SK-MEL-5 (cell line): ENCODE data around the gene CASKIN1. TPM values are rescaled to one million over a fixed set of nuclear protein-coding genes. Genes with fewer than 3 reads are reported as not detected.

Source experiments
- DNase-seq: peaks from one replicate; pipeline ENCODE4 v3.0.0-alpha.2; 2016; ENCODE audit warnings: low read depth, low spot score
- in situ Hi-C: cut with HindIII; loops from 2 replicates; pipeline ENCODE4 v1.10.0; 2016; ENCODE audit warnings: low sequenced_read_pairs, high pct_unique_total_duplicates, low pct_unique_long_range_greater_than_20kb
- total RNA-seq: library from RNA; depleted of rRNA; stranded (reverse); fragments of >200 nt; shearing (Covaris generic); gene quantifications from 2 replicates; pipeline ENCODE4 v1.2.3, GENCODE V29; 2014

CASKIN1 gene
- total RNA-seq, 1 experiment from 2014 or later = 0.95 TPM

GRCh38 chr16:2186064-2186463 lies 10.3 kb downstream of the CASKIN1 start:
- in situ Hi-C loops = no loop called here
- no peak for DNase-seq

- no peak for DNase-seq
- in situ Hi-C loops = no loop called here
These were observed 11.4 kb downstream of the CASKIN1 start for GRCh38 chr16:2184962-2185361.

- in situ Hi-C loops = no loop called here
- DNase-seq = no peak
These were observed 12.1 kb downstream of the CASKIN1 start for GRCh38 chr16:2184346-2184745.

GRCh38 chr16:2183671-2184070 lies 12.7 kb downstream of the CASKIN1 start:
- in situ Hi-C loops = no loop called here
- DNase-seq = no peak

GRCh38 chr16:2181952-2182351 lies 14.5 kb downstream of the CASKIN1 start:
- in situ Hi-C loops = no loop called here
- no peak for DNase-seq

GRCh38 chr16:2180962-2181923 lies 15.2 kb downstream of the CASKIN1 start:
- in situ Hi-C loops = no loop called here

GRCh38 chr16:2180461-2180860 lies 15.9 kb downstream of the CASKIN1 start:
- in situ Hi-C loops = no loop called here
- DNase-seq = no peak

More at GRCh38 chr16:2180962-2181923, 15.2 kb downstream of the CASKIN1 start:
- DNase-seq = no peak

- DNase-seq = no peak
- in situ Hi-C loops = no loop called here
These were observed 16.8 kb downstream of the CASKIN1 start for GRCh38 chr16:2179576-2179975.

- in situ Hi-C loops = no loop called here
- DNase-seq = no peak
These were observed 17.3 kb downstream of the CASKIN1 start for GRCh38 chr16:2179107-2179501.

- in situ Hi-C loops = no loop called here
- no peak for DNase-seq
These were observed 17.9 kb downstream of the CASKIN1 start for GRCh38 chr16:2178321-2179106.

GRCh38 chr16:2177561-2177960 lies 18.8 kb downstream of the CASKIN1 start:
- DNase-seq = no peak
- in situ Hi-C loops = no loop called here

GRCh38 chr16:2177101-2177500 lies 19.3 kb downstream of the CASKIN1 start:
- no peak for DNase-seq
- in situ Hi-C loops = no loop called here

- in situ Hi-C loops = no loop called here
- no peak for DNase-seq
These were observed 20.4 kb downstream of the CASKIN1 start for GRCh38 chr16:2176047-2176446.

GRCh38 chr16:2175454-2175853 lies 21.0 kb downstream of the CASKIN1 start:
- in situ Hi-C loops = no loop called here
- no peak for DNase-seq

GRCh38 chr16:2174396-2175131 lies 21.8 kb downstream of the CASKIN1 start:
- in situ Hi-C loops = no loop called here
- no peak for DNase-seq

- DNase-seq = no peak
- in situ Hi-C loops = no loop called here
These were observed 22.5 kb downstream of the CASKIN1 start for GRCh38 chr16:2173916-2174315.

GRCh38 chr16:2173366-2173765 lies 23.0 kb downstream of the CASKIN1 start:
- in situ Hi-C loops = no loop called here
- no peak for DNase-seq
